Stimulated activated CD4-positive, alpha-beta T cell treated with anti-CD3 and anti-CD28 coated beads, Interleukin-2, amount 100 ng/mL, for 24 hours (primary cell): ENCODE results near the gene OXGR1.
"Not testable (repeated sequence)": the region's sequence is repeated elsewhere in the genome, so short reads cannot be mapped to it uniquely, and the experiment has no call there.

Experiments
- DNase-seq, 2 donors: peaks; one replicate each; pipeline ENCODE4 v3.0.0-alpha.2; 2020

OXGR1 gene

DNA sequence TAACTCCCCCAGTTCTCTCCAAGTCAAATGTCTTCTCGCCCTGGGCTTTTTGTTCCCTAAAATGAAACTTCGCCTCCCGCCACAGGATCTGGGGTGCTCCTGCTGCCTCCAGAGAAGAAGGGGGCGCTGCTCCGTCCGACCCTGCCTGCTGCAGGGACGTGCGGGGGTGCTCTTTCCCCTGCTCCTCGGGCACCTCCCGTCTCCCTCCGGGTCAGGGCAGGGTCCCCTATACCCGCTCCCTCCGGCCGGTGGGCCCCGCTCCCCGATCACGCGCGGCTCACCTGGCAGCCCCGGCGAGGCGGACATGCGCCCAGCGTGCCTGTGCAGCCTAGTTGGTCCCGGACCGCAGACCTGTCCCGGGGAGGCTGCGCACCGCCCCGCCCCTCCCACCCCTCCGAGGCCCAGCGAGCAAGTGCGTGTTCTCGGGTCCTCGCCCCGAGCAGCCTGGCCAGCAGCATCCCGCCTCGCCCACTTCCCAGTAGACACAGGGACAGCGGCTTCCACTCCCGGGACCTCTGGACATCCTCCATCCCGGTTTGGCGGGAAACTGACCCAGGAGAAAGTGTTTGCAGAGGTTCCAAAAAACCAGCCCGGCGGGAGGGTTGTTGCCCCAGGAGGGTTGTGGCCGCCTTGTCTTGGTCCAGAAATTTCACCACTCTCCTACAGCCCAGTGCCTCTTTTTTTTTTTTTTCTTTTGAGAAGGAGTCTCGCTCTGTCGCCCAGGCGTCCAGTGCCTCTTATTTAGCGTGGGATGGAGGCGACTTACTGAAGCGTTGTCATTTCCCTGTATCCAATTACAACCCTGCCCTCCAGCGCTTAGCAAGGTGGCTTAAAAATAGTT lies at the start of gene OXGR1:
Gene OXGR1, minus strand, starts transcription at position 460 of the 841 bp plus-strand sequence. CDS start 6,717 bp downstream, outside the sequence.
- DNase-seq = no peak

DNA sequence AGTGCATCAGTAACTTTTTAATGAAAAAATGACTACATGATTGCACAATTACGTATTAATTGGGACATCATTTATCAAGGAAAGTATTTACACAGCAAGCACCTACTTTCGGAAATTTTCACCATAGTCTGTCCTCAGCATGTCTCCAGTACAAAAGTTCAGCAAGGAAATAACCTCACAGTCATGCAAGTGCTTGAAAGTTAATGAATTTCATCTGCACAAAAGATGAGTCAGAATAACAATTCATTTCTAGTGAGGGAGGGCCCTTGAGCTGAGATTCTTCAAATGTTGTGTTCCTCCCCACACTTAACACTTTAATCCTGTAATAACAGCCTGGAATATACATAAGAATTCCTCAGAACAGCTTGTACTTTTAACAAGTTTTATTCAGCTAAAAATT lies 49.0 kb upstream of the OXGR1 start:
- DNase-seq = no peak

DNA sequence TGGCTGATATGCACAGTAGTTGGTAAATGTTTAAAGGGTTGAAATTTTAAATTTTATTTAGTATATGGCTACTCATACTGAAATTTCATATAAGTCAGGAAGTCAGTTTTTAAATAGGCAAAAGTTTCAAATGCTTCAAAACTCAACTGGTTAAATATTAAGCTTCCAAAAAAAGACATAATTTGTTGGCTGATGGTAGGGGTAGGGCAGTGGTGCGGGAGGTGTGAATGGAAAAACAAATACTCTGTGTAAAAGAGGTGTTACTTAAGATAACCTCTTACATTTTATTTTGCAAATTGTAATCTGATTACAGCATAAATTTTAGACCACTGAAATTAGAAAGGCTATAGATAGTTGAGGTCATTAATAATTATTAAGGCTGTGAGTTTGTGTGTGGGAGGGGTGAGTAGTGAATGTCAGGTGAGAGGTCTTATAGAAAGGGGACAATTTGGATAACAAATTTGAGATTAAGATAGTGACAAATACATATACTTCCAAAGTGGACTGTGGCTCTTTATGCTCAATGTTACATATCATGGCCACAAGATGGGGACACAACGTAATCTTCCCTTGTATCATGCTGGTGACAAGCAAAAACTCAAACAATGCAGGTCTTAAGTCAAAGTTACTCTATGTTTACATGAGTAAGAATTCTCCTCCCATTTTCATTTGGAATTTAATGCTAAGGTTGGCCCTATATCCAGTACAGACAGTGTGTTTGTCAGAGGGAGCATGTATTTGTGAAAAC lies 36.6 kb upstream of the OXGR1 start:
- DNase-seq = no peak

DNA sequence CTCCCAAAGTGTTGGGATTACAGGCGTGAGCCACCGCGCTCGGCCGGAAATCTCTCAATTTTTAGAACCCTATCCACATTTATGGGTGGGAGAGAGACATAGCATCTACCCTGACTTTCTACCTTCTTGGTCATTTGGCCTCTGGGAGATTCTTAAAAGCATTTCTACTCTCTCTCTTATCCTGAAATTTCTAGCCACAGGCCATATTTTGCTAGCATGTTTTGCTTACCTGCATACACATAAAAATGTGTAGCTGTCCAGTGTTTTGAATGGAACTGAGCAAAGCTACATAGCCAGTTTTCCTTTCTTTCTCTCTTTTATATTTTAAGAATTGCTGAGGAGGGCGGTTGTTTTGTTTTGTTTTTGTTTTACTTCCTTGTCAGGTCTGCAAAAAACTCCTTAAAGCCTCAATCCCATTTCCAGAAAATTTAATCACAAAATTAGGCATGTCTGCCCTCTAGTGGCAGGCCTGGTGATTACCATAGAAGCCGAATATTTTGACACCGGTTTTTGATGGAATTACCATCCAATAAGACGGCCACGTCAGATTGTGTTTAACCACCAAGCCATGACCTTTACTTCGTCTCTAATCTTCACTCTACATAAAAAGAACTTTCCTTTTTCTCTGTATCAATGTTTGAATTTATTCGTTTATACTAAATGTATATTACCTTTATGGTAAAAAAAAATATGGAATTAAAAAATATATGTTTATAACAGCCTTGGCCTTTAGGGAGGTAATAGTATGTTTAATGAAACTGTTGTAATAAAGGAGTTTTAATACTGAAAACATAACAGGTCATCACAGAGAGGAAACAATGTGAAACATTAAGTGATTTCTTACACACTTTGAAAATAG lies 34.4 kb upstream of the OXGR1 start:
- DNase-seq = peak; percentile 52 to 62

DNA sequence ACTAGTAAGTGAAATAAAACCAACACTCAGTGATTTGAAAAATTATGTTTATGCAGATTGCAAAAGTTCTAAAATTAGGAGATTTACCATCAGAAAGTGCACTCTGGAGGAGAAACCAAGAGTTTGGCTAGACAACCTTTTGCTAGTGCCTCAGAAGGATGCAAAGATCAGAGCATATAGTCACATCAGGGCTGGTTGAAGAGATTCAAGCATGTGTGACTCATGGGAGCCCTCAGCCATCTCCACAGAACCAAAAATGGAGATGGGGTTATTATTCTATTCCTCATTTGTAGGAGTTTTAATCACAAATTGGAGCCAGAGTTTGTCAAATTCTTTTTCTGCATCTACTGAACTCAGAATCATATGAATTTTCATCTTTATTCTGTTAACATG lies 32.9 kb upstream of the OXGR1 start:
- no peak for DNase-seq

DNA sequence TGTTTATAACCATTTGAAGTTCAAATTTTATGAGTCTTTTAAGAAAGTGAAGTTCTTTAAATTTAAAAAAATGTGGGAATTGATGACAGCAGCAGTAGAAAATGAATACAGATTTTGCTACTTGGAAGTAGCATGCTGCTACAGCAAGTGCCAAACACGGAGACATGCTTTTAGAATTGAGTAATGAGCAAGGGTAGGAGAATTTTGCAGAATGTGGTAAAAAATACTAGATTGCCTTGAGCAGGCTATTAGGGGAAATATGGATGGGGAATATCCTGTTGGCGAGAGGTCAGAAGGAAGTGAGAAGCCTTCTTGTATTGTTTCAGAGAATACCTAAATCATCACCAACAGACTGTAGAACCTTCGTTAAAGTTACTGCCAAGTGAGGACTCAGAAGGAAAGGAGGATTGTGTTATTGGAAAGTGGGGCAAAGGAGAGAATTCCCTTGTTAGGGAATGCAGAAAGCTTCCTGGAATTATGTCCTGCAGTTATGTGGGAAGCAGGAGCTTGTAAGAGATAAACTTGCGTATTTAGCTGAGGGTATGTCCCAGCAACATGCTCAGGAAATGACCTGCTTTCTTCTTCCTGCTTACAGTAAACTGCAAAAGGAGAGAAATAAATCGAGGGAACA lies 32.4 kb upstream of the OXGR1 start:
- no peak for DNase-seq

DNA sequence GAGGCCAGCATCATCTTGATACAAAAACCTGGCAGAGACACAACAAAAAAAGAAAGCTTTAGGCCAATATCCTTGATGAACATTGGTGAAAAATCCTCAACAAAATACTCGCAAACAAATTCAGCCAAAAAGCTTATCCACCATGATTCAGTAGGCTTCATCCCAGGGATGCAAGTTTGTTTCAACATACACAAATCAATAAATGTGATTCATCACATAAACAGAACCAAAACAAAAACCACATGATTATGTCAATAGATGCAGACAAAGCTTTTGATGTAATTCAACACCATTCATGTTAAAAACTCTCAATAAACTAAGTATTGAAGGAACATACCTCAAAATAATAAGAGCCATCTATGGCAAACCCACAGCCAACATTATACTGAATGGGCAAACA lies 29.5 kb upstream of the OXGR1 start:
- not testable (repeated sequence) for DNase-seq

DNA sequence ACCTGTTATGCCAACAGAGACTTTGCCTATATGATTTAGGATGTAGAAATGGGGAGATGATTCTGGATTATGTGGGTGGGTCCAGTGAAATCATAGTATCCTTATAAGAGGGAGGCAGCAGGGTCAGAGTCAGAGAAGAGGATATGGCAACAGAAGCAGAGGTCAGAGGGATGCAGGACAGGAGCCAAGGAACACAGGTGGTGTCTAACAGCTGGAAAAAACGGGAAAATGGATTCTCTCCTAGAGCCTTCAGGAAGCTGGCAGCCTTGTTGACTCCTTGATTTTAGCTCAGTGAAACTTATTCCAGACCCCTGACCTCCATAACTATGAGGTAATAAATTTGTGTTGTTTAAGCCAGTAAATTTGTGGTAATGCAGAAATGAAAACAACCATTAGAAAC lies 28.8 kb upstream of the OXGR1 start:
- DNase-seq = no peak

DNA sequence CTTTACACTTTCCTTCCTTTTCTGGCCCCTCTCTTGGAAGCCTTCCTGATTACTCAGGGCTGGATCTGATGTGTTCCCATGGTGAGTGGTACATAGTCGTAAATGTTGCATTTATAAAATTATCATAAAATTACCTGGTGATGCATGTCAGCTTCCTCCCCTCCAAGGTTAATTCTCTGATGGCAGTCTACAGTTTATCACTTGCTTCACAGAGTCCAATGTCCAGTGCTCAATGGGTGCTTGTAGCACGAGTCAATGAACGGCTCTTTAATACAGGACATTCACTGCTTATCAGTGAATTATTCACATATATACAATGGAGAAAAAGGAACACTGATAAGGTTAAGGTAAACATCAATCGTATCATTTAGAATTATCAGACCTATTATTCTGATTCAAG lies 27.0 kb upstream of the OXGR1 start:
- no peak for DNase-seq

DNA sequence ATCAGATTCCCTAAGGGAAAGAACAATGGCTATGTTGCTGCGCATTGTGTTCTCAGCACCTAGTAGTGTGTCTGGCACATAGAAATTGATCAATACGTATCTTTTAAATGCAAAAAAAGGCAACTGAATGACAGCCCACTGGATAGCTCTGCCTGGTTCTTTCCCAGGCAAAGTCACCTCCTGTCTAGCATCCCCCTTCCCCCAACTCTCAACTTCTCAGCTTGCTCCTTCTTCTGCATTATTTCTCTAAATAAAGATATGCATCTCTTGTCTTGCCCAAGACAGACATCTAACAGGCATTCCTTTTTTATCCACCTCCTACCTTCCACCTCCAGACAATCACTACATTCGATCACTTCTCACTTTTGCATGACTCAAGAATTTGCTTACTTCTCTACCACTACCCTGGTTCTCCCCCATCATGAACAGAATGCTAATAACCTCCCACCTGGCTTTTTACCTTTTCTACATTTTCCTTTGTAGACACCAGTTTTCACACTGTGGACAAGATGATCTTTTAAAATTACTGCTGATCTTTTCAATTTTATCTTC lies 26.5 kb upstream of the OXGR1 start:
- DNase-seq = no peak

DNA sequence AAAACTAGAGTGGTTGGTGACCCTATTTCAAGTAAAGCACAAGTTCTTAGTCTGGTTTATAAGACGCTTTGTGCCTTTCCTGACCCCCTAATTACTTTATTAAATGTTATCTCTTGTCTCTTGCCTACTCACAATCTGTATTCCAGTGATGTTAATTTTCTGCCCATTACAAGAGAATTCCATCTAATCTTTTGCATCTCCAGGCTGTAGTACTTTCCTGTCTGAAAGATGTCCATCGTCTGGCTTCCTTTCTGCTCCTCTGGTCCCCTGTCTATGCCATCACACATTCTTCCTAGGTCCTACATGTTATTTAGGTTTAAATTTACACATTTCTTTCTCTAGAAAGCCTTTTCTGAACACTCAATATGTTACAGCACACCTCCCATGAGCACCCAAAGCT lies 25.9 kb upstream of the OXGR1 start:
- DNase-seq = no peak

DNA sequence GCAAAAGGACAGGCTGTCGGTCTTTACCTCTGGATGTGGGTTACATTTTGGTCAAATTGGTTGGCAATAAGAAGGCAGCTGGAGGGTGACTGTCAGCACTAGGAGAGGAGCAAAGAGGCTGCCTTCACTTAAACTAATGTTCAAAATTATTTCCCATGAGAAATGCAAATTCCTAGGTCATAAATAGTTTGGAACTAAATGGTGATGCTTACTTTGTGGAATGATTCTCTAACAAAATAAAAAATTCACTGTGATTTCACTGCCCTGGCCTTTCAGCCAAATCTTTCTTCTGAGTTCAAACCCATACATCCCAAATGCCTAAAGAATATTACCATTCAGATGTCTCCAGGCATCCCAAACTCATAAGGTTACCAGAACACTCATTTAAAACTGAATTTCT lies 25.0 kb upstream of the OXGR1 start:
- no peak for DNase-seq

DNA sequence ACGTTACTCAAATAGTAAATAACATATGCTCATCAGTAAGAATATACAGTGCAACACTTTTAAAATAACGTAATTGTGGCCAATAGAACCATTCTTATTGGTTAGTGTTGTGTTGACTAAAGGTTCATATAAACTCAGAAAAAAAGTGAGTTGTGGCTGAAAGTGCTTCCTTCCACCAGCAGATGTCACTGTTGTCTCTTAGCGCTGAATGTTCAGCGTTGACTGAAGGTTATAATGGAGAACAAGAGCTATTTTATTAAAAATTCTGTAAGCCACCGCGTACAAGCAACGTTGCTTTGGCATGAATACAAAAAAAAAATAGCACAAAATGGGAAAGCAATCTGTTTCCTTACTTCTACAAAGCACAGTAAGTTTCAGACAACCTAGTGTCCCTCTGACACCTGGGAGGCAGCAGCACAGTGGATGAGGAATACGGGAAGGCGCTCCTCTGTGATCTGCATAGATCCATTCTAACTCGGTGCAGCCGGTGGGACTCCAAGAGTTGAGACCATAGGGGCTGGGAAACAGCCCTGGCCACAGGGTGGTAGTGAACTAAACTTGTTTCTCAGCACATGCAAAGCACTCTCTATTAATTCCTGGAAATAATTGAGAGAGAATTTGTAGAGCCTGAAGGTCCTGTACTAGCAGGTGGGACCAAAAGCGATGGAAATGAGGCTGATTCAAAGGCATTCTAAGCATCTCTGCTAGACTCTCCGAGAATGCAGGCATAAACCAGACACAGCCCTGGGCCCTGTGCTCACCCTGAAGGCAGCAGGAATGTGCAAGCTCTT lies 23.9 kb upstream of the OXGR1 start:
- peak; percentile 22 to 25 for DNase-seq

DNA sequence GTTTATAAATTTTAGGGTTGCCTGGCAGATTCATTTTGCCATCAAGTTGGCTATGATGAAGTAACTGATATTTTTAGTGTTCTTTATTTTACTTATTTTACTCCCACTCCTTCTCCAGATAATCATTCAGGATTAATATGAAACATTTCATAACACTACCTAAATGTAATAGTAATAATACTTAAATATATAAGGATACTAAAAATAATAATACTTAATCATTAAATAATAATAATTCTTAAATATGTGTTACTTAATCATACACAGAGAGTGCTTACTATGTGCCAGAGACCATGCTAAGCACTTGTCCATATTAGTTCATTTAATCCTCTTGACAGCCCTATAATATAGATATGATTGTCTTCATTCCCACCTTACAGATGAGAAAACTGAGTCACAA lies 23.0 kb upstream of the OXGR1 start:
- no peak for DNase-seq

DNA sequence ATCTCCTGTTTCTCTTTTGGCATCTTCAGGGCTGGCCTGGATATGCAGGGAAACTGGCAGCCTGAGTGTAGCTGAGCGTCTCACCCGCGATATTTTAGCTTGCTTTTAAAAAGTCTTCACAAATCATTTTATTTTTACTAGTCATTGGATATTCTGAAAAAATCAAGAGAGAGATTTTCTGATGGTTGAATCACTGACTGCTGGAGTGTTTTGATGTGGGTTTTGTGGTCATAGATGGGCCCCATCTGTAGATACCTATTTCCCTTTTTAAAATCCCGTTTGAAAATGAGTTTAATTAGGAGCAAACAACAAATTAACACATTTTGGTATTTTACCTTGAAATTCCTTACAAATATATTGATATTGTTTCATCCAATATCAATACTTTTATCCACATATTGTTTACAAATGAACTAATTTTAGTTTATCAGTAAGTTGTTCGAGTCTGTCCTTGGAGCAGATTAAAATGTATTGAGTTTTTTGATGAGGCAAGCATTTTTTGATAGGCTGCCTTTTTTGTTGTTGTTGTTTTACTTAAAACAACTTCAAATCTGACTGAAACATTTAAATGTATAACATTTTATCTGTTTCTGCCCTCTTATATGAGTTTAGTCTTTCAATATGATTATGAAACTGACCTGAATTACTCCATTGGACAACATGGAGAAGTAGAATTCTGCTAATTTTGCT lies 21.5 kb upstream of the OXGR1 start:
- DNase-seq = no peak

DNA sequence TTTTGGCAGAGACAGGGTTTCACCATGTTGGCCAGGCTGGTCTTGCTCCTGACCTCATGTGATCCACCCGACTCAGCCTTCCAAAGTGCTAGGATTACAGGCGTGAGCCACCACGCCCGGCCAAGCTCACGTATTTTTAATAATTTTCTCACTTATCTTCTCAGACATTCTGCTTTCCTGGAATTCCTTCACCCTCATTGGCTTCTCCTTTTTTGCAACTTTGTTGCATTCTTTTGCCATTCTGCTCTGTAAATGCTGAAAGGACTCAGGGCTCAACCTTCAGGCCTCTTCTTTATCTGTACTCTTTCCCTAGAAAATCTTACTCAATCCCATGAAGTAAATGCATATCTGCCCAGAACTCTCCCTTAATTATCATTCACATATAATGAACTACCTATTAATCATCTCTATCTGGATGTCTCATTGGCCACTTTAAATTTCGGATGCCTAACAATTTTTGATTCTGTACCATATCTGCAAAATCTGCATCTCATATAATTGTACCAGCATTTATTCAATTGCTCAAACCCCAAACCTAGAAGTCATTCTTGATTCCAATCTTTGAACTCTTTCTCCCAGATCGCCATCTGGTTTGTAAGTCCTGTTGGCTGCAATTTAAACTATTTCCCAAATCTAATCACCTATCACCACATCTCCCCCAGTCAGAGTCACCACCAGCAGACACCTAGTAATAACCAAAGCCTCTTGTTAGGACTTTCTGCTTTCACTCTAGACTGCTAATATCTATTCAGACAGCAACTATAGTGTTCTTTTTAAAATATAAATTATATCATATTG lies 18.2 kb upstream of the OXGR1 start:
- no peak for DNase-seq

DNA sequence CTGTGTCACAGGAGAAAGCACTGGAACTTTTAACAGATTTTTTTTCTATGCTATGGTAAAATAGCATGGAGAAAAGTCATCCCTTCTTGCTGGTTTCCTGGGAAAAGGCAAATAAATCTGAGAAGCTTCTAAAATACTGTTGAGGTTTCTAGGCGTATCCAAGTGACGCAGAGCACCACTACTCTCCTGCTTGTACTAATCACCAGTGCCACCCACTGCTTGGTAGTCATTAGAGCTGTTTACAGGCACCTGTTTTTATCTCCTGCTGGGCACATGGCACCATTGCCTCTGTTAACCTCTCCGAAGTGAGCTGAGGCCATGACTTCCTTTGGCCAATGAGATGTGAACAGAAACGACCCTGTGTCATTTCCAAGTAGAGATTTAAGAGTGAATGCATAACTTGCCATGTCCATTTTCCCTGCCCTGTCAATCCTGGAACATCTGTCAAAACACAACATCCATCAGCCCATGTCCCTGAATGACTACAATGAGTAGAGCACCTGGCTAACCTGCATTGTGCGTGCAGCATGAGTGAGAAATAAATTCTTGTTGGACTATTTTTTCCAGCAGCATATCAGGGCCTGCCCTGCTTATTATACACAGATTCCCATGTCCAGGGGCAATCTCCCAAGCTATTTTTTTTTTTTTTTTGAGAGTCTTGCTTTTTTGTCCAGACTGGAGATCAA lies 17.3 kb upstream of the OXGR1 start:
- no peak for DNase-seq

DNA sequence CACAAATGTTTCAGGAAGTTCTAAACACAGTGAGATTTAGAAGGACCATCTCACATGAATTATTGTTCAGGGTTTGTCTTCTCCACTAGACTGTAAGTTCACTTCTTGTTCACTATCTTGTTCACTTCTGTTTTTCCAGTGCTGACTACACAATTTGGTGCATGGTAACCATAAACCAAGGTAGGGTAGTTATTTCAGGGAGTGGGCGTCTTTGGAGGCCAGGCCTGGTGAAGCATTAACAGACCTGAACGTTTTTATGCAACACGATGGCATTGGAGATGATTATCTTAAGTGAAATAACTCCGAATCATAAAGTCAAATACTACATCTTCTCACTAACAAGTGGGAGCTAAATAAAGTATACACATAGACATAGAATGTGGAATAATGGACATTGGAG lies 14.4 kb upstream of the OXGR1 start:
- DNase-seq = no peak

DNA sequence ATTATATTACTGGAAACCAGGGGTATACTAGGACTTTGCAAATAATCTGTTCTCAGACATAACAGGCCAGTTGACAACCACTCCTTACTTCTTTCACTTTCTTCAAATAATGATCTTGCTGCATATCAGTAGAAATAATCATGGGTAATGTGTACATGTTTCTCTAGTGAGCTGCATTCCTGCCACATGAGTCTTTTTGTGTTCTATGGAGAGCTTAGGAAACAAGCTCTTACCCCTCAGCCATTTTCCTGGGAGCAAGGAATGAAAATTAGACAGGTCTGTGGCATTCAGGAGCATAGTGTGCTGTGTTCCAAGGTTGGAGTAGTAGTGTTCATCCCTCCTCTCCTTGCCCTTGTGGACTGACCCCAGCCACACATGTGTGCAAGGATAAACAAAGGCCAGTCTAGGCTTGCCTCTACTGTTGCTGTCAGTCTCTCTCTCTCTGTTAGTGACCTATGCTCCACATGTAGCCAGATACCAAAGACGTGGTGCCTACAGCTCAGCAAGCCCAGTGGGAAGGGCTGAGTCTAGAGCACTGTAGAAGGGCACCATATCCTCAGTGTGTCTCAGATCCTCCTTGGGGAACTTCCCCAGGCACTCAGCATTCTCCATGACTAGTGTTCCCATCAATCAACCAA lies 11.5 kb upstream of the OXGR1 start:
- no peak for DNase-seq
